ENCODE data around the gene SYNDIG1. TPM values are rescaled to one million over a fixed set of nuclear protein-coding genes. Genes with fewer than 3 reads are reported as not detected.

SYNDIG1 gene
- total RNA-seq, 1 donor from 2014 or later = 5.7 TPM

- no peak for DNase-seq (ENCODE audit: low spot score)
Measured at GRCh38 chr20:24446811-24447210, 22.6 kb upstream of the SYNDIG1 start.

GRCh38 chr20:24448170-24448569, 21.3 kb upstream of the SYNDIG1 start:
- no peak for DNase-seq (ENCODE audit: low spot score)

GRCh38 chr20:24449026-24449720, 20.3 kb upstream of the SYNDIG1 start:
- no peak for DNase-seq (ENCODE audit: low spot score)

GRCh38 chr20:24450177-24450576, 19.3 kb upstream of the SYNDIG1 start:
- DNase-seq (ENCODE audit: low spot score) = no peak

- DNase-seq (ENCODE audit: low spot score) = no peak
Measured at GRCh38 chr20:24450624-24451376, 18.6 kb upstream of the SYNDIG1 start.

GRCh38 chr20:24451428-24451827, 18.0 kb upstream of the SYNDIG1 start:
- DNase-seq (ENCODE audit: low spot score) = no peak

DNA sequence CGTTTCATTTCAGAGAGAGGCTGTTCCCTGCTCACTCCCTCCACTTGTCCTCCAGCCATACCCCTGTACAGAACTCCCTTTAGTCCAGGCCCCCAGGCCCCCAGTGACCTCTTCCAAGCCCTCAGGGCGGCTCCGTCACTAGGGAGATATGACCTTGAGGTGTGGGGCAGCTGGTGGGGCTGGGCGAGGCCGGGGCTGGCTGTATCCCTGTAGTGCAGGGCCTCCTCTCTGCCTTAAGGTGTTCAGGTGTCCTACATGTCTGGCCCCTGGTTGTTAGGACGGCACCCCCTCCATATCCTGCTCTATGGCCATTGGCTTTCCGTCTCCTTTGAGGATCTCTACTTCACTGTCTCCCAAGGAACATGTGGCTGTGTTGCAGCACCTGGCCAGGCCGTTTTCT, 17.4 kb upstream of the SYNDIG1 start:
- DNase-seq (ENCODE audit: low spot score) = no peak

DNA sequence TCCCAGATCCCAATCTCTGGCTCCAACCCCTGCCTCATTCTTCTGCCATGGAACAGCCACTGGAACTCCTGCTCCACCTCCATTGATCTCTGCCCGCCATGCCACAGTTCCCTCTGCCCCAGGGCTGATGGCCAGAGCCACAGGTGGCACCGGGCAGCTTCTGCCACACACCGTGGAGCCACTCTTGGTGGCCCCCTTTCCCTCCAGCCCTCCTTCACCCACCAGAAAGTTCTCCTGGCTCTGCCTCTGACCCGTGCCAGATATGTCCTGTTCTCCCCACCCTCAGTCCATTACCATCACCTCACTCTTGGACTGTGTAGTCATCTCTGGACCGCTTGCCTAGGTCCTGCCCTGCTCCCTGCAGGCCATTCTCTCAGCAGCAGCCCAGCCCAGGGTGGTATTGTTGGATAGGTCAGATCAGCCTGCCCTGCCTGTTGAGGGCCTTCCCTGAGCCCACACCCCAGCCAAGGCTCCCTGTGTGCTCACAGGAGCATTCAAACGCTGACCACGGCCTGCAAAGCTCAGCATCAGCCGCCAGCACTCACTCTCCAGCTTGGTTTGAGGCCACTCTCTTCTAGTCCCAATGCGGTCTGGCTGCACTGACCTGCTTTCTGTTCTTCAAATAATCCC, 16.8 kb upstream of the SYNDIG1 start:
- no peak for DNase-seq (ENCODE audit: low spot score)

- DNase-seq (ENCODE audit: low spot score) = no peak
Measured at GRCh38 chr20:24453869-24454268, 15.6 kb upstream of the SYNDIG1 start.

DNA sequence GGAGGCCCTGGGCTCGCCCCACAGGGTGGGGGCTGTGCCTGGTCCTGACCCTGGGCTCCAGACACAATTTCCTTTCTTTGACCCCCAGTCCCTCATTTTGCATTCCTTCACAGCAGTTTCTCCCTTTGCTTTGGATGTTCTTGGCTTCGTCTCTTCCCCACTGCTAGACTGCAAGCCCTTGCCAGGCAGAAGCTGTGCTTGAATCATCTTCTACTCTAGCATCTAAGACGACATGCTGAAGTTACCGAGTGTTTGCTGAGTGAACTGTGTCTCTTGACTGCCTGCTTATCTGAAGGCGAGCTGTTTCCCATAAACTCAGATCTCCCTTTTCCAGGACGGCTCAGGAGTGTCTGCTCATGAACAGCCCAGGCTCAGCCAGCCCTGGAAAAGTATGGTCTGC, 14.3 kb upstream of the SYNDIG1 start:
- DNase-seq (ENCODE audit: low spot score) = no peak

GRCh38 chr20:24456398-24456781, 13.0 kb upstream of the SYNDIG1 start:
- no peak for DNase-seq (ENCODE audit: low spot score)

DNA sequence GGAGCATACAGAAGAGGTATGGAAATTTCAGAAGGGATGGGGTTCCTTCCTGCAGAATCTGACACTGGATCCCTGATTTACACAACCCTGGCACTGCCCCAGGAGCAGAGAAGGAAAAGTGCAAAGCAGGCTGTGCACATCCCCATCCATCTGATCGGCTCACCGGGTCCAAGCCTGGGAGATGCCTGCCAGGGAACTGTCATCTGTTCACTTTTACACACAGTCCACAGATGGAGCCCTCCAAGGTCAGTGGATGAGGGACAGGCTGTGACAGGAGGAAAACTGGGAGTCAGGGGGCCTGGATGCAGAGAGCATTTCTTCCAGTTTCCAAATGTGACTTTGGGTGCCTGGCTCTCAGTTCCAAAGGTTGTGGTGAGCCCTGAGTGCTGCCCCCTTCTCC, 11.0 kb upstream of the SYNDIG1 start:
- no peak for DNase-seq (ENCODE audit: low spot score)

GRCh38 chr20:24459733-24460132, 9.7 kb upstream of the SYNDIG1 start:
- DNase-seq (ENCODE audit: low spot score) = no peak

- no peak for DNase-seq (ENCODE audit: low spot score)
Measured at GRCh38 chr20:24460712-24461111, 8.7 kb upstream of the SYNDIG1 start.

DNA sequence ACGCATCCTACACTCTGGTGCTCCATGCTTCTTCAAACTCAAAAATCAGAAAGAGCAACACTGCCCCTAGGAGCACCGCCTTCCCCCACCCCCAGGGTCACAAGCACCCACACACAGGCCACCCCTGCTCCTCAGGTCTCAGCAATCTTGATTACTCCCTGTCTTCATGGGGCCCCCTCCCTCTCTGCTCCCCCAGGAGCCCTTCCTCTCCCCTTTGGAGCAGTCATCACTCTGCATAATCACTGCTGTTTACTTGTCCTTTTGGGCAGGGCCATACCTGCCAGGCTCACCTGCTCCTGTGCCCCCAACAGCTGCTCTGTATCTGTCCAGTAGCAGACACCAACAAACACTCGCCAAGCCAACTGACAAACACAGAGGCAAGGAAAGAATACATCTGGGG, 7.6 kb upstream of the SYNDIG1 start:
- no peak for DNase-seq (ENCODE audit: low spot score)

DNA sequence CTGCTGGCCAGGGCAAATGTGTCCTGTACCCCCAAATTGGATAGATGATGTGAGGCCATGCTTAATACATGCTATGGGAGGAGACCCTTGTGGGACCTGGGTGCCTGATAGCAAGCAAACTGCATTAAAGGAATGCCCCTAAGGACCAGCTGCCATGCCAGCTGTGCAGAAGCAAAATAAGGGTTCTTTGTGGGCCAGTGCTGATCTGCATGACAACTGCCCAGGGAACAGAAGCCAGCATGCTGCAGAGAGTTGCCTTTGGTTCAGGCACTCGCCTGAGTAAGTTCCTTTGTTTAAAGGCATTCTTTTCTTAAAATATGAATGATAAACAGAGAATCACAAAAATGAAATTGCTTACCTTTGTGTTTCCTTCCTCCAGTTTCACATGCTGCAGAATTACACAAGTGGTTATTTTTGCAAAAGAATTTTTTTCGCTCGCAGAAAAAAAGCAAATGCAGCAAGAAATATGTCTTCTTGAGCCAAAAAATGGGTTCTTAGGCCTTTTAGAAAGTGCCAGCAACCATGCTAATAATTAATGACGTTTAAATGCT, 6.9 kb upstream of the SYNDIG1 start:
- no peak for DNase-seq (ENCODE audit: low spot score)

DNA sequence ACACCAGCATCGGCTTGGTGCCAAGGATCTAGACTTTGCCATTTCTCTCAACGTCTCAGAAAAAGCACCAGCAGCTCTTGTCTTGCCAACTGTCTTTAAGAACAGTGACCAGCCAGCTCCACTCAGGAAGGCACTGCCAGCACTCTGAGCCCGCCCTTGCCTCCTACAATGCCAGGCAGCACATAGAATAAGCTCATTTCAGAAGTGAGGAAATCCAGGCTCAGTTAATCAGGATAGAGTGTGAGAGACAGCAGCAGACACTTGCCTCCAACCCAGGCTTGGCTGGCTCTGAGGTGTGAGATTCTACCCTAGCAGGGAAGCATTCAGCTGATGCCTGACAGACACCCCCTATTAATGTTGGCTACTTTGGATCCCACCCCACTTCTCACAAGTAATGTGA, 4.3 kb upstream of the SYNDIG1 start:
- DNase-seq (ENCODE audit: low spot score) = no peak

DNA sequence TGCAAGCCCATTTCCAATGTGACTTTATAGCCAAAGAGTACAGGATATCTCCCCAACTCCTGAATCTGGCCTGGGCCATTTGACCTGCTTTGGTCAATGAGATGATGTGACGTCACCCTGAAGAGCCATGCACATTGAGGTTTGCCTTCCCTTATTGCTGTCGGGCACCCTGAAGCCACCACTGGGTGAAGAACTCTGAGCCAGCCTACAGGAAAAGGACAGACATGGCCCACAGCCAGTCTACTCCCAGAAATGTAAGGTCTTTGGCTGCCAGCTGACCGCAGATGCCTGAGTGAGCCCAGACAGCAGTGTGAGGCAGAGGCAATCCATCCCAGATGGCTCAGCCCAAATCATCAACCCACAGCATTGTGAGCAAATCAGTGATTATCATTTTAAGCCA, 3.7 kb upstream of the SYNDIG1 start:
- DNase-seq (ENCODE audit: low spot score) = peak; percentile 48

DNA sequence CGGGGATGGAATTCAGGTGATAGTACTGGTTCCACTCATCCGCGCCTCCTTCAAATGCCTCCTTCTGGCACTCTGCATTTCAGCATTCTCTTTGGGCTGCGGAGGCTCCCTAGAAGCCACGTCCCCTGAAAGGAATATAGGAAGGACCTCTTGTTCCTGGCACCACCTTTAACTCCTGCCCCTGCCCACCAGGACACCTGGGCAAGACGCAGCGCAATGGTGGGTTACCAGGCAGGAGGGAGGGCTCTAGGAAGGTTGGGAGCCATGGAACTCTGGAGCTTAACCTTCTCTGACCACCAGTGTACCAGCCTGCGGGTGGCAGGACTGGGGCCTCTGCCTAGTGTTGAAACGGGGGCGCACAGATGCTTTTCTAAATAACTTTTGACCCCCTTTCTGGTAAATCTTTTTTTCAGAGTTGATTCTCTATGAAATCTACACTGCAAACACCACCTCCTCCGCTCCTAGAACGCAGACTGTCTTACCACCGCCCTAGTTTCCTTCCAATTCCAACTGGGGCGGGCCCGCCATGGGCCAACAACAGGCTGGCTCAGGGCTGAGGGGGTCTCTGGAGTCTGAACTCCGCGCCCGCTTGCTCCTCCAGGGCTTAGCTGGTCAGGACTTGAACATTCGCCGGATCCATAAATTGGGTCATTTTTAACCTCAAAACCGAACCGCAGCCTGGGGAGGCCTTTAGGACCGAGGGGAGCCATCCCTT, 871 bp upstream of the SYNDIG1 start:
- no peak for DNase-seq (ENCODE audit: low spot score)

GRCh38 chr20:24469894-24470745, 691 bp downstream of the SYNDIG1 start:
- no peak for DNase-seq (ENCODE audit: low spot score)
